Sigmoid colon (tissue), 7 donors: ENCODE data around the gene ZDHHC16. TPM values are rescaled to one million over a fixed set of nuclear protein-coding genes. Genes with fewer than 3 reads are reported as not detected.
"Not testable (repeated sequence)": the region's sequence is repeated elsewhere in the genome, so short reads cannot be mapped to it uniquely, and the experiment has no call there.

Source experiments
- DNase-seq: peaks from one replicate; pipeline ENCODE4 v3.0.0-alpha.2; 2019
- H3K27ac ChIP-seq, 4 donors: fragments of 200-600 bp; sonication (generic); one replicate each; pipeline ENCODE4 v1.5.1; 2016 to 2019; ENCODE audit warnings: mild to moderate bottlenecking in 1 of 4
- H3K27me3 ChIP-seq, 3 donors: fragments of 200-600 bp; sonication (generic); one replicate each; pipeline ENCODE4 v1.5.1; 2019; ENCODE audit warnings: mild to moderate bottlenecking in 1 of 3
- H3K36me3 ChIP-seq, 4 donors: fragments of 200-600 bp; sonication (generic); one replicate each; pipeline ENCODE4 v1.5.1; 2016 to 2019
- H3K4me1 ChIP-seq, 4 donors: fragments of 200-600 bp; sonication (generic); one replicate each; pipeline ENCODE4 v1.5.1; 2017 to 2019
- H3K4me3 ChIP-seq, 4 donors: fragments of 200-600 bp; sonication (generic); one replicate each; pipeline ENCODE4 v1.5.1; 2017 to 2019; ENCODE audit warnings: mild to moderate bottlenecking in 2 of 4, moderate library complexity in 1 of 4
- H3K9me3 ChIP-seq, 4 donors: fragments of 200-600 bp in 3 of 4; sonication (generic) in 3 of 4; one replicate each; pipeline versions ENCODE4 v1.5.1 to v1.6.1; 2013 to 2019
- CTCF ChIP-seq, 4 experiments: fragments of 450-650 bp in 3 of 4; fragments of 200-600 bp in 1 of 4; IDR thresholded peaks; one replicate each; pipeline ENCODE4 v1.5.1; 2016 to 2019; ENCODE audit warnings: antibody characterized with exemption in 4 of 4, mild to moderate bottlenecking in 3 of 4, moderate library complexity in 2 of 4
- EP300 ChIP-seq, 4 donors: sonication (generic); formaldehyde crosslinking; IDR thresholded peaks; one replicate each; pipeline ENCODE4 v1.6.1; 2017; ENCODE audit warnings: antibody characterized with exemption in 4 of 4
- POLR2A ChIP-seq, 2 donors: fragments of 450-650 bp; IDR thresholded peaks; one replicate each; pipeline ENCODE4 v1.6.1; 2016; ENCODE audit warnings: antibody characterized with exemption in 2 of 2, mild to moderate bottlenecking in 2 of 2, moderate library complexity in 2 of 2
- POLR2AphosphoS5 ChIP-seq, 4 donors: sonication (generic); formaldehyde crosslinking; IDR thresholded peaks; one replicate each; pipeline ENCODE4 v1.6.1; 2017; ENCODE audit warnings: antibody characterized with exemption in 4 of 4
- WGBS, 2 donors: extraction: QIAGEN DNeasy Blood & Tissue Kit; methylation state at CpG; one replicate each; pipeline ENCODE4 v1.1.7; 2013; 5-methylcytosine and 5-hydroxymethylcytosine counted together
- intact Hi-C: fragments of 100-400 bp; cut with DNase I; formaldehyde crosslinking; loops from one replicate; pipeline ENCODE4 v1.15.1; 2023
- polyA plus RNA-seq, 3 donors: library from polyadenylated mRNA; stranded (reverse); fragments of 200-250 nt; gene quantifications; one replicate each; pipeline ENCODE4 v1.2.3, GENCODE V29; 2013
- total RNA-seq, 4 donors: library from RNA; depleted of rRNA; stranded (reverse); fragments of >200 nt; gene quantifications; one replicate each; pipeline ENCODE4 v1.1.0, GENCODE V29; 2016
- donor health status: healthy with polysubstance abuse.
- donor health status: Bipolar disorder and iron deficiency.
- donor health status: healthy.

The ZDHHC16 gene
- total and polyA plus RNA-seq, 7 donors = 15.7 to 36.3 (median 22.9) TPM

GRCh38 chr10:97466755-97467154, 20.8 kb downstream of the ZDHHC16 start:
- H3K9me3 ChIP-seq = no peaks in the 10 kb centered on the region
- H3K4me3 ChIP-seq = no peak overlapping the region
- H3K4me1 ChIP-seq = no peaks in the 10 kb centered on the region
- WGBS, 2 donors = 95% methylated on average over 4 of the region's 4 CpGs
- no peak for DNase-seq
- TF ChIP-seq EP300 (IDR thresholded peaks at IDR 0.05) (no peak), CTCF (IDR thresholded peaks at IDR 0.05) (no peak), POLR2AphosphoS5 (IDR thresholded peaks at IDR 0.05) (no peak), POLR2A (IDR thresholded peaks at IDR 0.05) (no peak)
- H3K36me3 ChIP-seq = peaks cover 53 to 100% (median 74%) of the 10 kb centered on the region in 4 donors
- no peak overlapping the region for H3K27ac ChIP-seq
- intact Hi-C loops = no loop called here
- H3K27me3 ChIP-seq = no peaks in the 10 kb centered on the region

GRCh38 chr10:97468162-97468561, 22.2 kb downstream of the ZDHHC16 start:
- TF ChIP-seq POLR2A (IDR thresholded peaks at IDR 0.05) (no peak), CTCF (IDR thresholded peaks at IDR 0.05) (no peak), EP300 (IDR thresholded peaks at IDR 0.05) (no peak), POLR2AphosphoS5 (IDR thresholded peaks at IDR 0.05) (no peak)
- H3K4me3 ChIP-seq = no peak overlapping the region
- 49 to 68% methylated on average over 3 of the region's 3 CpGs for WGBS, 2 donors
- DNase-seq = no peak
- intact Hi-C loops = no loop called here
- peaks cover 47 to 100% (median 68%) of the 10 kb centered on the region in 4 donors for H3K36me3 ChIP-seq
- H3K4me1 ChIP-seq = no peaks in the 10 kb centered on the region
- H3K9me3 ChIP-seq = no peaks in the 10 kb centered on the region
- H3K27me3 ChIP-seq = no peaks in the 10 kb centered on the region
- H3K27ac ChIP-seq = no peak overlapping the region

- peaks cover 47 to 100% (median 71%) of the 10 kb centered on the region in 4 donors for H3K36me3 ChIP-seq
- H3K4me3 ChIP-seq, H3K4me1 ChIP-seq, intact Hi-C loops, H3K27ac ChIP-seq, DNase-seq, H3K9me3 ChIP-seq, H3K27me3 ChIP-seq: not testable (repeated sequence)
- 76 to 90% methylated on average over 12 of the region's 12 CpGs for WGBS, 2 donors
These were observed 22.8 kb downstream of the ZDHHC16 start for GRCh38 chr10:97468781-97469180.

GRCh38 chr10:97474918-97475317, 28.9 kb downstream of the ZDHHC16 start:
- Histone ChIP-seq H3K9me3 (no peaks in the 10 kb centered on the region), H3K27ac (no peak overlapping the region), H3K36me3 (peaks cover 10 to 99% (median 62%) of the 10 kb centered on the region in 4 donors), H3K4me1 (no peaks in the 10 kb centered on the region), H3K4me3 (no peak overlapping the region), H3K27me3 (no peaks in the 10 kb centered on the region)
- 96 to 98% methylated on average over 4 of the region's 4 CpGs for WGBS, 2 donors
- TF ChIP-seq CTCF (IDR thresholded peaks at IDR 0.05) (no peak), POLR2AphosphoS5 (IDR thresholded peaks at IDR 0.05) (no peak), POLR2A (IDR thresholded peaks at IDR 0.05) (no peak), EP300 (IDR thresholded peaks at IDR 0.05) (no peak)
- DNase-seq = no peak
- intact Hi-C loops = no loop called here

GRCh38 chr10:97475936-97476594, 30.1 kb downstream of the ZDHHC16 start:
- no peaks in the 10 kb centered on the region for H3K27me3 ChIP-seq
- H3K9me3 ChIP-seq = no peaks in the 10 kb centered on the region
- 86% methylated on average over 2 of the region's 2 CpGs for WGBS, 2 donors
- TF ChIP-seq POLR2AphosphoS5 (IDR thresholded peaks at IDR 0.05) = no peak
- TF ChIP-seq EP300 (IDR thresholded peaks at IDR 0.05) = no peak
- no peak for TF ChIP-seq POLR2A (IDR thresholded peaks at IDR 0.05)
- no peak for TF ChIP-seq CTCF (IDR thresholded peaks at IDR 0.05)
- intact Hi-C loops = no loop called here
- DNase-seq = no peak
- H3K27ac ChIP-seq = no peak overlapping the region
- H3K4me1 ChIP-seq = no peaks in the 10 kb centered on the region
- H3K36me3 ChIP-seq = peaks cover 10 to 99% (median 64%) of the 10 kb centered on the region in 4 donors
- no peak overlapping the region for H3K4me3 ChIP-seq

- peaks cover 9 to 79% (median 59%) of the 10 kb centered on the region in 4 donors for H3K36me3 ChIP-seq
- H3K4me1 ChIP-seq, H3K4me3 ChIP-seq, intact Hi-C loops, DNase-seq, H3K27me3 ChIP-seq, H3K9me3 ChIP-seq, H3K27ac ChIP-seq: not testable (repeated sequence)
- WGBS, 2 donors = 95 to 96% methylated on average over 4 of the region's 4 CpGs
These were observed 33.4 kb downstream of the ZDHHC16 start for GRCh38 chr10:97479410-97479809.
